IMR-90 (cell line): ENCODE data around the gene PRRT2. TPM values are rescaled to one million over a fixed set of nuclear protein-coding genes. Genes with fewer than 3 reads are reported as not detected.

ENCODE experiments used
- BHLHE40 ChIP-seq: fragments of 150-350 bp; IDR thresholded peaks from 2 replicates; pipeline ENCODE4 v1.6.1; 2016; ENCODE audit warnings: mild to moderate bottlenecking, low read depth, low read length
- FOS ChIP-seq: fragments of 150-350 bp; IDR thresholded peaks from 2 replicates; pipeline ENCODE4 v1.6.1; 2016; ENCODE audit warnings: low read depth, low read length
- NFE2L2 ChIP-seq: fragments of 150-350 bp; IDR thresholded peaks from 2 replicates; pipeline ENCODE4 v1.6.1; 2016; ENCODE audit warnings: low read depth, mild to moderate bottlenecking, low read length
- polyA plus RNA-seq, 3 experiments: library from polyadenylated mRNA; depleted of rRNA; stranded (reverse); fragments of >200 nt; gene quantifications; 2 replicates each; pipeline ENCODE4 v1.2.3, GENCODE V29; 2012; ENCODE audit warnings: low replicate concordance in 1 of 3
- total RNA-seq: library from RNA; depleted of rRNA; stranded (reverse); fragments of >200 nt; gene quantifications from 2 replicates; pipeline ENCODE4 v1.2.3, GENCODE V29; 2012

The PRRT2 gene
- total and polyA plus RNA-seq, 2 of the 4 experiments (the other 2 are of a cell fraction): 0.90 to 10.5 TPM

DNA sequence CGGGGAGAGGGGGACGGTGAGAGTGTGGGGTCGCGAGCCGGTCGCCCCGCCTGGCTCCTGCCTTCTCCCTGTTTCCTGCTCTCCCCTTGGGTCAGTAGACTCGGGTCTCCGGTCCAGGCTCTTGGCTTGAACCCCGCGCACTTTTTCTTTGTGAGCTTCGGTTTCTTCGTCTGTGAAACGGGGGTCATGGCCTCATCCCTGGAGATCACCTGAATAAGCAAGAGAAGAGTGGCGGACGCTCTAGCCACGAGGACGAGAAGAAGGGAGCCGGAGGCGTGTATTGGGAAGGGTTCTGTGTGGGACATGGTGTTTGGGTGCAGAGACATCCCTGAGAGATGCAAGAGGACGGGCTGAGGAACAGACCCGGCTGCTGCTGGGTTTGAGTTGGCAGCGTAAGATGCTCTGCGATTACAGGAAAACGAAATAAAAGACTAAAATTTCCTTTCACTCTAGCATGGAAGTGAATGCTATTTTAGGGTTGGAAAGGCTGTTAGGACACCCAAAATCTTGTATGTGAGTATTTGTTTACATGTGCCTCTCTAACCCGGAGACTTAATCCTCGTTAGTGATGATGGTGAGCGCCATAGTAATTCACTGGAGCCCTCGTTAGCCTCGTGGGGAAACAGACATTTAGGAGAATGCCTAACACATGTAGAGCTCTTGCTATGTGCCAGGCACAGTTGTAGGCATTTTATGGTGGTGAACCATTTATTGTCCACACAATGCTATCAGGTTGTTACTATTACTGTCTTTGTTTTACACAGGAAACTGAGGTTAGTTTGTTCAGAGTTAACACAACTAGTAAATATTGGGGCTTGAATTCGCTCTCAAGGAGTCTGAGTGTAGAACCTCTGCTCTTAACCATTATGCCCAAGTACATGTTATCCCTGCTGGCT, 20.8 kb upstream of the PRRT2 start (continued):
- TF ChIP-seq FOS (no peak), BHLHE40 (no peak), NFE2L2 (no peak)
